DND-41 (cell line): ENCODE data around the gene LGALSL.

ENCODE experiments used
- EZH2 ChIP-seq: IDR thresholded peaks from 3 replicates; pipeline ENCODE4 v1.6.1; 2012; ENCODE audit warnings: borderline replicate concordance, low read depth, mild to moderate bottlenecking, moderate library complexity, low read length, inconsistent platforms; ENCODE audit not compliant: severe bottlenecking
- TF ChIP-seq, protein P1 (sequence below): IDR thresholded peaks from 2 replicates; pipeline ENCODE4 v1.5.1; 2012; ENCODE audit warnings: borderline replicate concordance, low read length, moderate library complexity, mild to moderate bottlenecking; ENCODE audit not compliant: poor library complexity, severe bottlenecking; ENCODE audit errors: extremely low read depth

DNA sequence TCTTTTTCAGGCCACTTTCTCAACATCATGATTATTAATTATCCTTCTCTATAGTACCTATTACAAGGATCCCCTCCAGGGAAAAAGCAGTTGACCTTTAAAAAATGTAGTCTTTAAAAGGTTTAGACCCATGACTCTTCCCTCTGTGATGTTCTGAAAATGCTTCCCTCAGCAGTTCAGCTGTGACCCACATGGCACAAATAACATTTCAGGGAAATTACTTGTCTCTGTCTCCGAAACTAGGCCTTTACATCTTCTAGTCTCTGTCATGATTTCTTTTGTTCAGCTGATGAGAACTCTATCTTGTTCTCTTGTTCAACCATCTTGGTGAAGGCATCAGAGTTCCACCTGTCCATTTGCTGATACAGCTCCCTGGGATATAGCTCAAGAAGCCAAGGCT is 28.3 kb downstream of the LGALSL start:
- TF ChIP-seq, protein P1, sequence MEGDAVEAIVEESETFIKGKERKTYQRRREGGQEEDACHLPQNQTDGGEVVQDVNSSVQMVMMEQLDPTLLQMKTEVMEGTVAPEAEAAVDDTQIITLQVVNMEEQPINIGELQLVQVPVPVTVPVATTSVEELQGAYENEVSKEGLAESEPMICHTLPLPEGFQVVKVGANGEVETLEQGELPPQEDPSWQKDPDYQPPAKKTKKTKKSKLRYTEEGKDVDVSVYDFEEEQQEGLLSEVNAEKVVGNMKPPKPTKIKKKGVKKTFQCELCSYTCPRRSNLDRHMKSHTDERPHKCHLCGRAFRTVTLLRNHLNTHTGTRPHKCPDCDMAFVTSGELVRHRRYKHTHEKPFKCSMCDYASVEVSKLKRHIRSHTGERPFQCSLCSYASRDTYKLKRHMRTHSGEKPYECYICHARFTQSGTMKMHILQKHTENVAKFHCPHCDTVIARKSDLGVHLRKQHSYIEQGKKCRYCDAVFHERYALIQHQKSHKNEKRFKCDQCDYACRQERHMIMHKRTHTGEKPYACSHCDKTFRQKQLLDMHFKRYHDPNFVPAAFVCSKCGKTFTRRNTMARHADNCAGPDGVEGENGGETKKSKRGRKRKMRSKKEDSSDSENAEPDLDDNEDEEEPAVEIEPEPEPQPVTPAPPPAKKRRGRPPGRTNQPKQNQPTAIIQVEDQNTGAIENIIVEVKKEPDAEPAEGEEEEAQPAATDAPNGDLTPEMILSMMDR: no peak
- no peak for TF ChIP-seq EZH2
